Fibroblast of mammary gland (primary cell): ENCODE data around the gene APBB2.
A peak's percentile ranks its signal among the peaks of the same experiment; 100 is the strongest.

Source experiments
- DNase-seq: peaks from one replicate; pipeline ENCODE4 v3.0.0-alpha.2; 2010; ENCODE audit warnings: low read depth
- H3K4me3 ChIP-seq: 2 replicates; pipeline ENCODE4 v1.5.1; 2011; ENCODE audit warnings: low read depth, mild to moderate bottlenecking, low read length, moderate library complexity; ENCODE audit not compliant: control insufficient read depth
- TF ChIP-seq, protein P1 (sequence below): conservative IDR thresholded peaks from 2 replicates; pipeline ENCODE4 v1.5.1; 2011; ENCODE audit warnings: low read depth, low read length, inconsistent platforms; ENCODE audit not compliant: control insufficient read depth, insufficient read depth

APBB2 gene

DNA sequence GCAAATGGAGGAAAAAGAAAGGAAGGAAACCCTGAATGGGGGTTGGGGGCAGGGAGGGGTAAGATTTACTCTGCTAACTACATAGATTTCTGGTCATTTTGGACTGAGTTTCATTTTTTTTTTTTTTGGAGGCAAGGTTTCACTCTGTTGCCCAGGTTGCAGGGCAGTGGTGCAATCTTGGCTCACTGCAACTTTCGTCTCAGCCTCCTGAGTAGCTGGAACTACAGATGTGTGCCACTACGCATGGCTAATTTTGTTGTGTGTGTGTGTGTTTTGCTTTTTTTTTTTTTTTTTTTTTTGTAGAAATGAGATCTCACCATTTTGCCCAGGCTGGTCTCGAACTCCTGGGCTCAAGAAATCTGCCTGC is 223.5 kb downstream of the APBB2 start:
- H3K4me3 ChIP-seq, result no peak overlapping the region
- TF ChIP-seq, protein P1, sequence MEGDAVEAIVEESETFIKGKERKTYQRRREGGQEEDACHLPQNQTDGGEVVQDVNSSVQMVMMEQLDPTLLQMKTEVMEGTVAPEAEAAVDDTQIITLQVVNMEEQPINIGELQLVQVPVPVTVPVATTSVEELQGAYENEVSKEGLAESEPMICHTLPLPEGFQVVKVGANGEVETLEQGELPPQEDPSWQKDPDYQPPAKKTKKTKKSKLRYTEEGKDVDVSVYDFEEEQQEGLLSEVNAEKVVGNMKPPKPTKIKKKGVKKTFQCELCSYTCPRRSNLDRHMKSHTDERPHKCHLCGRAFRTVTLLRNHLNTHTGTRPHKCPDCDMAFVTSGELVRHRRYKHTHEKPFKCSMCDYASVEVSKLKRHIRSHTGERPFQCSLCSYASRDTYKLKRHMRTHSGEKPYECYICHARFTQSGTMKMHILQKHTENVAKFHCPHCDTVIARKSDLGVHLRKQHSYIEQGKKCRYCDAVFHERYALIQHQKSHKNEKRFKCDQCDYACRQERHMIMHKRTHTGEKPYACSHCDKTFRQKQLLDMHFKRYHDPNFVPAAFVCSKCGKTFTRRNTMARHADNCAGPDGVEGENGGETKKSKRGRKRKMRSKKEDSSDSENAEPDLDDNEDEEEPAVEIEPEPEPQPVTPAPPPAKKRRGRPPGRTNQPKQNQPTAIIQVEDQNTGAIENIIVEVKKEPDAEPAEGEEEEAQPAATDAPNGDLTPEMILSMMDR, result no peak
- no peak for DNase-seq

DNA sequence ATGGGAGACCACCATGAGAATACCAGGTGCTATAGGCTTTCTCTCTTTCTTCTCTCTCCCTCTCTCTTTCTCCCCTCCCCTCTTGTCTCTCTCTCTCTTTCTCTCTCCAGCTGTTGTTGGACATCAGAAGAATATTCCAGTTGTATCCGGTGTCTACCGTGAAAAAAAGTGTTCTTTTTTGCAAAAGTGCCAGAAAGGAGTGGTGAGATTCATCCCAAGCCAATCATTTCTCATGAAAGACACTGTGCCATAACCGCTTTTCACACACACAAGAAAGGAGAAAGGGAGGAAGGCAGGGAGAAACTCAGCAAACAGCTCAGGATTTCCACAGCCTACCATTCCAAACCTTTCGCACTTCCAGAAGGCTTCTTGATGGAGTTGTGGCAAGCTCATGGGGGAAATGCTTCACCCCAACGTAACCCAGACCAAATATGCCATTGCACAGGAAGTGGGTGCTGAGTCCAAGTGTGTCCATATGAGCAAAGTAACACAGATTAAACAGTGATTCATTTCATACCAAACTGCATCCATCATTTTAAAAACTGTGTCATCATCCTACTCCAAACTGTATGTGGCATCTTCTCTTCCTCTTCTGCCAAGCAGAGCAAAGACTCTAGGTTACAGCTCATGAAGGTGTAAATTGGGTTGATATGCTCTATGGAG is 224.0 kb downstream of the APBB2 start:
- TF ChIP-seq, protein P1, result no peak
- DNase-seq, result peak; percentile 97
- H3K4me3 ChIP-seq, result no peak overlapping the region

DNA sequence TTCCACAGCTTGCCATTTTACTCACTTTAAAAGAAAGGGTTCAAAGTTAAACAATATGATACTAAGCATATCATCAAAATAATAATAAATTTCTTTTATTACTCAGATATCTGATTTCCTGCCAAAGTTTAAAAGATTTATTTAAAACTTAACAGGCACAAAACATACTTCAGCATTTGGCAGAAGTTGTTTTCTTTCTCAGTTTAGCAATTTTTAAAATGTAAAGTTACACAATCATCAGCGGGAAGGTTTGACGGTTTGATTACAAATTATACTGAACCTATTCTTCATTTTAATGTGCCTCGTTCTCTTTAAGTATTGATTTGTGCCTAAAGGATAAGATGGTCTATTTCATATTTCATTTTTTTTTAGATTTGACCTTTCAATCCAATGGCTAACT is 227.2 kb downstream of the APBB2 start:
- TF ChIP-seq, protein P1, result no peak
- DNase-seq, result no peak
- no peak overlapping the region for H3K4me3 ChIP-seq

DNA sequence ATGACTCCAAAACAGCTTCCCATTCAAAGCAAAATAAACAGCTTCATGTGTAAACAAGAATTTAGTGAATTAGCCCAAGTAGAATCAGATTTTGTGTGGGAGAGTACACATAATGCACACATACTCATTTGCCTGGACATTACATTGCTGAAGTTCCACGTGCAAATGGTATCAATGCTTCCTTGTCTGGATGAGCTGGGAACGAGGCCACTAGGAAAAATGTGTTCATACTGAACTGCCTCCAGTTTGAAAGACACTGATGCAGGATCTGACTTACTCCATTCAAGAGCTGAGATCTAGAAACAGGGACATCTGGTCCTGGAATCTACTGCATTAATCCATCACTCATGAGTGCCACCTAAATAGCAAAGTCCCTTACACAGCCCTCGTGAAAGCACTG is 228.0 kb downstream of the APBB2 start:
- H3K4me3 ChIP-seq, result no peak overlapping the region
- no peak for DNase-seq
- TF ChIP-seq, protein P1, result no peak

DNA sequence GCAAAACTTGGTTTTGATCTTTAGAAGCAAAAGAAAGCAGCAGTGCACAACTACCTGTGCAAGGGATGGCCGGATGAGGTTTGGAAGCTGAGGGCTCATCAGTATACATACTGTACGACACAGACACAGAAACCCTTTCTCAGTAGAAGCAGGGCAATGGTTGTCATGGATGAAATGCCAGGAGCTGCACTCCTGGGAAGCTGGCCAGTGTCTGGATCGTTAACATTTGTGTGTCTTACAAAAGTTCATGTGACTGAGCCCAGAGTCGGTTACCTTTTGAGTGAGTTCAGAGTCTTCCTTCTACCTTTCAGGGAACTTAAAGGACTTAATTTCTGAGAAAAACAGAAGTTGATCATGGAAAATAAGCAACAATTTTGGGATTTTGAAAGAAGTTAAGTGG is 230.3 kb downstream of the APBB2 start:
- DNase-seq, result no peak
- no peak overlapping the region for H3K4me3 ChIP-seq
- TF ChIP-seq, protein P1, result no peak

DNA sequence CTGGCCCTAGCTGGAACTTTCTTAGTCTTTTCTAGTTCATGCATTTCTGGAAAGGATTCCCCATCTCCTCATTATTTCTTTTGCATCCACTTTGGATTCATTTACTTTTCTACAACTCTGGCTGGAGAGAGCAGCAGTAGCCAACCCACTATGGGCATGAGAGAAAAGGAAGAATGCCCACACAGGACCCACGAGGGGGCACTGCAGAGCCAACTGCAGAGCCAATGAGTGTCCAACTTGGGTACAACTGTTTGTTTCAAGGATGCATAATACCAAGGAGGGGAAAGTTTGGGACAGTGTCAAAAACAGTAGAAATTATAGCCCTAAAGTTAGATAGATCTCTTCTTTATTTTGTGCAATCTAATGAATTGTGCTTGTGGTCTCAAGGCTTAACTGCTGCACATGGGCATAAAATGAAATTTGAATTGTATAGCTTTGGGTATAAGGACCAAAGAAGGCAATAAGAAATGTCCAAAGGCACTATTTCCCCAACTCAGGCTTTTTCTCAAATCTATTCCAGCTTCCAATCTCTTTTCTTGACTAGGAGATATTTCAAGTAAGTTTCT is 233.9 kb downstream of the APBB2 start:
- H3K4me3 ChIP-seq, result no peak overlapping the region
- TF ChIP-seq, protein P1, result peak; percentile 51
- DNase-seq, result no peak
